Stimulated activated CD4-positive, alpha-beta T cell treated with anti-CD3 and anti-CD28 coated beads, Interleukin-2, amount 100 ng/mL, for 24 hours (primary cell): Measurements from ENCODE around the gene BCL11B.

Experiments
- DNase-seq, 2 donors: peaks; one replicate each; pipeline ENCODE4 v3.0.0-alpha.2; 2020

BCL11B gene

DNA sequence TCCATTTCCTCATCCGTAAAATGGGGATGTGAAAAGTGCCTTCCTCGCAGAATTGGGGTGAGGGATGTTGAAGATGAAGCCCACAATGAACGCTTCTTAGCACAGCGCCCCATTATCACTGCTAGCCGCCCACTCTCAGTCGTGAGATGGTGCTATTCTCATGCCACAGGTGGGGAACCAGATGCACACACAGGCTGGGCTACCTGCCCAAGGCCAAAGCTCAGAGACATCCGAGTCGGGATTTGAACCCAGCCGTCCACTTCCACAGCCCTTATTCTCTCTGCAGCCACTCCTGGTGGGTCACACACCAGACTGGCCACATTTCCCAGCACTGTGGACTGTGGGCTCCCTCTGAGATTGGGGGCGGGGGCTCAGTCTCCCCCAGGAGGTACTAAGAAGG lies 55.8 kb downstream of the BCL11B start:
- no peak for DNase-seq

DNA sequence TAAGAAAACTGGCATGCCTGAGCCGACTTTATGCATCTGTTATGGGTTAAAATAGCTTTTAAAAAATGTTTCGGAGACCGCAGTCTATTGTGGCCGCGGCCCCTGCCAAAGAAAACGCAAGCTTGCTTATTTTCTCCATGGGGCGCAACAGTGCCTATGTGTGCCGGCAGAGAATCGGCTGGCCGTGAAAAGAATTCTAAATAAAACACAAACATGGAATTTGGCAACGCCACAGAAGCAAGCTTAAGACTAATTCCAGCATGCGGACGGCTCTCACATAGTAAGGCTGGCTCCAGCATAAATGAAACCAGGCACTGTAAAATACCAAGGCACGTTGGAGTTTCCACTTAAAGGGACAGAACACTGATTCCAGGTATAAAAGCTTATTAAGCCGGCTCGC lies 56.7 kb downstream of the BCL11B start:
- no peak for DNase-seq

DNA sequence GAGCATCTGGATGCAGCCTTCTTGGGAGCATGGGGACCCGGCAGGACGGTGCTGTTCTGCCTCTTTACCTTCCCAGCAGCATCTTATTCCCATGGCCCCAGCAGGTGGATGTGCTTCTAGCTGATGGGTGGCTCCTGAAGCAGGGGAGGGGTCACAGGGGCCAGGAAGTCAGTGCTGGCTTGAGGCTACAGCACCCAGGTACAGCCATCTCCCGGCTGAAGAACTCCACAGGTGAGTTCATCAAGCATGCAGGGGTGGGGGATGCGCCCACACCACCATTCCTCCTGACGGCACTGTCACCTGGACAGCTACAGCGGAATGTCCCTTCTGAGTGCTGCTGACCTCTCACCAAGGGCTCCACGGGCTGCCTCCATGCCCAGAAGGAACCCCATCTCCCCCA lies 57.3 kb downstream of the BCL11B start:
- DNase-seq: no peak

DNA sequence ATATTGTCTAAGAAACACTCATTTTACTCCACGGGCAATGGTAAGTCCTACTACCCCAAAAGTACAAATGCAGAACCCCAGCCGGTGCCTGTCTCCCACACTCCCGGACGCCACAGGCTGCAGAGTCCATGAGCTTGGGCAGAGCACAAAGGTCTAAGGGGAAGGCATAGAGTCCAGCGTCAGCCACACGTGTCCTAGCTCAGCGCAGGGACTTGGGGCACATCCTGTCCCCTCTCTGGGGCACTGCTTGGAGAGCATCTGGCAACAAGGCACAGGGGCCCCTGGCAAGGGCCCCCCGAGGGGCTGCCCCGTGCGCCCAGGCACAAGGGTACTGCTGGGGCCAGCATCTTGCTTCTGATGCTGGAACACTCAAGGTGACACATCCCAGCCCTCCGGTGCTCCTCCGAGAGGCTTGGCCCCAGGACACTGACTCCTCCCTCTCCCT lies 58.4 kb downstream of the BCL11B start:
- DNase-seq: peak in 1 of 2 donors; percentile 47

DNA sequence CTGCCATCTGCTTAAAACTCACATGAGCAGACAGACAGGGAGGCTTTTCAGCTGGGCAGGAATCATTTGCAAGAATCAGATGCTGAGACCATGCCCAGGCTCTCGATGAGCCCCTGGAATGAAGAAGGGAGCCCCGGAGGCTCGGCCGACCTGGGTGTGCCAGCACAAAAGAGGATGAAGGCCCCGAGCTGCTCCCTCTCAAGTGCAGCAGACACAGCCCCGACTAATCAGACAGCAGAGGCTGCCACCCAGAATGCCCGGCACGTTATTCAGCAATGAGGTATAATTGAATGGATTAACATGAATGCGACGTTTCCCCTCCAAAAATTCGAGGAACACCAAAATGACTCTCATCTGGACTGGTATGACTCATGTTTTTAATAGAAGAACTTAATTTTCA lies 58.9 kb downstream of the BCL11B start:
- DNase-seq: no peak

DNA sequence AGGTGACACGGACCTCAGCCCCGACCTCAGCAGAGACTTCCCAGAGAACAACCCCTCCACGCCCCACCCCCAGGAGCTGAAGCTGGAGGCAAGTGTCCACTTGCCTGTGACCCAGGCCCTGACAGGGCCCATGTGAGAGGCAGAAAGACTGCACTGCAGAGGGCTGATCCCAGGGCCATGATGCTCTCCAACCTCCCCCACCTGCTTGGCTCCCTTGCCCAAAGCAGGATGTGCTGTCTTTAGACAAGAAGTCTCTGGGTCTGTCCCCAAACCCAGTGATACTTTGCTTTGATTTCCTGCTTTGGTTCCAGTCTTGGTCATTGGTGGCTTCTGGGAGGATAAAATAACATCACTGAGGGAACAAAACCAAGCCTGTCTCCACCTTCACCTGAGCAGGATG lies 59.4 kb downstream of the BCL11B start:
- no peak for DNase-seq

DNA sequence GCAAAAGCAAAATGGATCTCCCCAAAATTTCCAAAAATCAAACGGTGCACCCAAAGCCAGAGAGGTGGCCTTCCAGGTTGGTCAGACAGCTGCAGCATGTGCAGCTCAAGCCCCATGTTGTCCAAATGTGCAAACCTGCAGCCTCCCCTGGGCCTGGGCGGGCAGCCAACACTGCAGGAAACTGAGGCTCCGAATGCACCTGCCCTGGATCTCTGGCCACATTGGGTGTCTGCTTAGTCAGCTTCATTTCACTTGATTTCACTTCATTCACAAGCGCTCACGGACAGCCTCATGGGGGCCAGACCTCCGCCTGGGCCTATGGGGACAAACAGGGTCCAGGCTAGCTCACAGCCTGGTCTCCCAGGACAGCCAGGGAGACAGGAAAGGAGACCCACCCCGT lies 59.8 kb downstream of the BCL11B start:
- DNase-seq: no peak

DNA sequence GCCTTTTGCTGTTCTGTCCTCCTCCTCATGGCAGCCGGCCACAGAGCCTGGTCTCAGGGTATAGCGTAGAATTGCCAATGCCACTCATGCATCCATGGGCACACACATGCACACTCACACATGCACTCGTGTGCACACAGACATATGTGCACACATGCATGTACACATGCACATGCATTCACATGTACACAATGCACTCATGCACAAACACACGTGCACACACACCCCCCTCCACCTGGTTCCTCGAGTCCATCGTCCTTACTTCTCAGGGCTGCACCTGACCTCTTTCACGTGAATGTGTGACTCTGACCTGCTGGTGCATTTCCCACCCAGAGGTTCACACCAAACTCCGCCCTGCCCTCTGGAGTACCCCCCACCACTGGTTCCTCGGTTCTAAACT lies 60.6 kb downstream of the BCL11B start:
- no peak for DNase-seq

DNA sequence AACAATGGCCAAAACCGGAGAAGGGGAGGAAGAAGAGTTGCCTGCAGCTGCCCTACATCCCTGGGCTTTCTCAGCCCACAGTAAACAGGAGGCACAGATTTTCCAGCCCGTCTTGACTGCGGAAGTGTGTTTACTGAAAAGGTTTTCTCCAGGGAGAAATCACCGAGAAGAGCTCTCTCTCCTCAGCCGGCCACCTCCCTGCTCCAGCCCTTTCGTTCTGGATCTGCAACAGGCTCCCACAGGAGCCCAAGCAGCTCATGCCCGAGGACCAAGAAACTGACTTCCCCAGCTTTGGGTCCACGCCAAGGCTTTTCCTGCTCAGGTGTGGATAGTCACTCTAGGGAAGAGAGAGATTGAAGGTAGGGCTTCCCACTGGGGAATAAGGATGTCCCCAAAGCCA lies 61.7 kb downstream of the BCL11B start:
- DNase-seq: no peak

DNA sequence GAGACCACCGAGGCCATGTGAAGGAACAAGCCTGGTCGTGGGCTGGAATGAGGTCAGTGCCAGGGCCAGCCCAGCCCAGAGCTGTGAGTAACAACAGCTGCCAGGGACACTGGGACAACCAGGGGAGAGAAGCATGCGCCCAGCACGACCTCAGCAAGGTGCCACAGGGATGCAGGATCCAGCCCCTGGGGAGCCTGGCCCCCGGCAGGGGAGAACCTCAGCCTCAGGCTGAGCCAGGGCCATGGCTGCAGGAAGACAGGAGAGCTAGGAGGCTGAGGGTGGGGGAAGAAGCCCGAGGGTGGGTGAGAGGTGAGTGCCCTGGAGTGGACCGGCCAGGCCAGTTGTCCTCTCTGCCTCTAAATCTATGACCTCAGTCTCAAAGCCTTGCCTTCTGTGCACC lies 62.6 kb downstream of the BCL11B start:
- no peak for DNase-seq

DNA sequence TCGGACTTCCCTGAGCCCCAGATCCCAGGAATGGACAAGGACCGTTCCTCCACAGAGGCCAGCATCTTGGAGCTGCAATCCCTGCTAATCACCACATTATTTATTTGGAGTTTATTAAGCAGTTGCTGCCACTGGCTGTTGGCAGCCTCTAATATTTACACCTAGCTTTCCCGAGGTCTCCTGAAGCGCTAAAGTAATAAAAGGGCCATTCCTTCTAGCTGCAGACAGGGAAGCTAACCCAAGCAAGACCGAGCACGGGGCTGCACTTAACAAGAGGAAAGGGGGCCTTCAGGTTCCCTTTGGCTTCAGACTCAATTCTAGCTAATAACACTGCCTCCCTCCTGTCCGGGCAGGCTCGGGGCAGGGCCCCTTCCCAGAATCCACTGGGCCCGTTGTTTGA lies 63.7 kb downstream of the BCL11B start:
- no peak for DNase-seq

DNA sequence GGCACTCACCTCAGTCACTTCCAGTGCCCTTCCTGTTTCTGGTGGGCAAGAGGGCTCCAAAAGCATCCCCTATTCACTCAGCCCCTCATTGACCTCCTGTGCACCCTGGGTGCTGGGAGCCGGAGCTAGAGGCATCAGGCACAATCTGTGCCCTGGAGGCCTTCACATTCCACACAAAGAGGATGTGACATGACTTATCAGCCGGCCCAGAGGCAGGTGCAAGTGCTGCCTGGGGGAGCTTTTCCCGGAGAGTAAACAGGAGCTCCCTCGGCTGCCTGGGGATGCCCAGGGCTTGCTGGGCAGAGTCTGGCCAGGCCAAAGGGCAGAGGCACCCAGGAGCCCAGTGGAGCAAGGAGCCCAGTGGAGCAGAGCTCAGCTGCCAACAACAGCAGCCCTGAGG lies 64.5 kb downstream of the BCL11B start:
- DNase-seq: no peak

DNA sequence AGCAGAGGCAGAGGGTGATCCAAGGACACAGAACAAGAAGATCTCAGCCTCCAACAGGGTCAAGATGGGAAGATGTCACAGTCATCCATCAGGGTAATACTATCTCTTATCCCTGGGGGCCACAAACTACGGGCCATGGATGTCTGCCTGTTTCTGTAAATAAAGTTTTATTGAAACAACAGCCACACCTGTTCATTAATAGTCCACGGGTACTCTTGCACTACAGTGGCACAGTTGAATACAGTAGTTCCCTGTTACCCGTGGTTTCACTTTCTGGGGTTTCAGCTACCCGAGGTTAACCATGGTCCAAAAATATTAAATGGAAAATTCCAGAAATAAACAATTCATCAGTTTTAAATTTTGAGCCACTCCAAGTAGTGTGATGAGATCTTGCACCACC lies 65.9 kb downstream of the BCL11B start:
- DNase-seq: no peak

DNA sequence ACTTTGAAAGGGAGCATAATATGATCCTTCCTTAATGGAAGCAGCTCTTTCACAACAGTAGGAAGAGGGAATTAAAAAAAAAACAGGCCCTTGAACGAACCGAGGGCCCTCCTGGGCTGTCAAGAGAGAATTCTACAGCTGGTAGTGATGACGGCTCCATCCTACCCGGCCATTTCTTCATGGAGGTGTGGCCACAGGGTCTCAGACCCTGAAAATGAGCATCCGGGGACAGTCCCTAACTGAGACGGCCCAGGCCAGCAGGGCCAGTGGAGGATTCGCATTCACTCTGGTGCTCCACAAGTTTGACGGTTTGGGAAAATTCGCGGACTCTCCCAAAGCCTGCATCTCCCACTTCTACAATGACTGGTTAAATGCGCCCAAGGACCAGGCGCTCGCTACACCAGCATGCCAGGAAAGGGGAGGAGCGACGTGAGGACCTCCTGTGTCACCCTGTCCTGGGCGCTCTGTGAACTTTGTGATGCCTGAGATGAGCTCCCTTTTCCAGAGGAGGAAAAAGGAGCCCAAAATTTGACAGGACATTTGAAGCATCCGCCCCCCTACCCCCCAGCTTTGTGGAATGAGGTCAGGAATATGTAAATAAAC lies 66.8 kb downstream of the BCL11B start:
- DNase-seq: no peak

DNA sequence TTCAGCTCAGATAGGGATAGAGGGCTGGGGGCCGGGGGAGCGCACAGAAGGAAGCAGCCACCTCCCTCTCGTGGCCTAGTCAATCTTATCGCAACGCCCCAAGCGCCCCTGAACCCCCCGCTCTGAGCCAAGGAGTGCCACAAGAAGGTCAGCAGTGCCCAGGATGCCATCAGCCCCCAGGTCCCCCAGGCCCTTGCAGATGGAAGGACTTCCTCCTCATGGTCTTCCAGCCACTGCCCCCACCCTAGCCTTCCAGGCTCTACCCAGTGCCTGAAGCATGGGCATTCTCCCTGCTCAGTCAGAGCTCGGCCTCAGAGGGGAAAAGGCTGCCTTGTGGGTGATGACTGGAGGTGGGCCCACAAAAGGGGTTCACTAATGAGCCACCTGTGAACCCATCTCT lies 68.2 kb downstream of the BCL11B start:
- DNase-seq: no peak

DNA sequence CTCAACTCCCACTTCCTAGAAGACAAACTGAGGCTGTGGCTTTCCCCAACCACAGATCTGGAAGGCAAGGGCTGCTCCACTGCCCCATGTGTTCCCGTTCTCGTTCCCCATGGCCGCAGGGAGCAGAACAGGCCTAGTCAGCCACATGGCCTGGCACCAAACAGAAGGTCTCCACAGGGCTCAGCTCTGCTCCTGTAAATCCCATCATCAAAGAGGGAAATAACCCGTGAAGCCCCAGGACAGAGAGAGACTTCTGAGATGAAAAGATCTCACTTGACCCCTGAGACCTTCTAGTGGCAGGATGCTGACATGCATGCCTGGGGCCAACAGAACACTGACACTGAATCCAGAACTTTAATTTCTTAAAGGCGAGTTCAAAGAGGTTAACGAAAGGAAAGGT lies 68.9 kb downstream of the BCL11B start:
- DNase-seq: no peak

DNA sequence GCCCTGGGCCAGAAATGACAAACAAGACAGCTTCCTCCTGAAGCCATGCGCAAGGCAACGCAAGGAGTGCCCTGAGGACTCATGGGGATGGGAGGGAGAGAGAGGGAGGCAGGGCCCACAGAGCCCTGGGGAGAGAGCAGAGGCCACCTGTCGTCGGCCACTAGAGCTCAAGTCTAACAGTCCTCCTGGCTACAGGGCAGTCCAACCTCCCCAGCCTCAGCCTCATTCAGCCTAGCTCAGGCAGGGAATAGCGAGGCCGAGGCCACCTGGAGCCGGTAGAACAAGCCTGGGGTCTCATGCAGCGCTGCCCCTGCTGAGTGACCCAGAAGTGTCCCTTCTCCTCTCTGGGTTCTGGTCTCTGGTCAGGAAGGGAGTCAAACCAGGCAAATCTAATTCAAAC lies 69.5 kb downstream of the BCL11B start:
- DNase-seq: no peak

DNA sequence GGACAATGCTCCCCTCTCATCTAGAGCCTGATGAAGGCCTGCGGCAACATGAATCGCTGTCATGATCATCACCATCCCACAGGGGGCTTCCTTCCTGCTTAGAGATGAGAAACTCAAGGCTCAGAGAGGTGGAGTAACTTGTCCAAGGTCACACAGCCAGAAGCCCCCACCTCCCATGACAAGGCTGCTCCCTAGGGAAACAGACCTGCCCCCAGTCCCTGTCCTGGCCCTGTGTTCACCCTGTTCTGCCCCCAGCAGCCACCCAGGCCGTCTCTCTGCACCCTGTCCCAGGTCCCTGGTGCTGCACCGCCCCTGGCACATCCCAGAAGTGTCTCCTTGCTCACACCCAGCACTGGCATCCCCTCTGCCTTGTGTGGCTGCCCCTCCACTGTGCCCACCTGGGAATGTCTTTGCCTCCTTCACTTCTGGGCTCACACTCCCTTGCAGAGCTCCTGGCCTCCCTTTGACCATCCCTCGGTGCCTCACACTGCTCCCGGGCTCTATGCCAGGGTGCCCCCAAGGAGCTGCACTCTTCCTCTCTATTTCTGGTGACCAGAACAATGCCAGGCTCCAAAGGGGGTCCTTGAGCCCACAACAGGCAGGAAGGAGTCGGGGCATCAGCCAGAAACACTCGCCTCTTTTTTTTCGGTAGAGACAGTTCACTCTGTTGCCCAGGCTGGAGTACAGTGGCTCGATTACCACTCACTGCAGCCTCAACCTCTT lies 70.5 kb downstream of the BCL11B start:
- DNase-seq: no peak

DNA sequence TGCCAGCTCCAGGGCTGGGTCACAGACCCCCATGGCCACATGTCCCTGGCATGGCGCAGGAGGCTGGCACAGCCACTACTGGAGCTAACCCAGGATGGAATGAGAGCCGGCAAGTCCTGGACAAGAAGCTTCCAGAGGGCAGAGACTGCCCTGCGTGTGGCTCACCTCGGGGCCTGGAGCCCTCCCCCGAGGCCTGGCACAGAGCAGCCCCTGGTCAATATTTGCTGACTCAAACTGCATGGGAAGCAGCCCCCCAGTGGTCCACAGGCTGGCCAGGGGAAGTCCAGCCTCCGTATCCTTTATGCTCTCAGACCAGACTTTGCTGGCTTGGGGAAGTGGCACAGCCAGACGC lies 71.4 kb downstream of the BCL11B start:
- DNase-seq: no peak

DNA sequence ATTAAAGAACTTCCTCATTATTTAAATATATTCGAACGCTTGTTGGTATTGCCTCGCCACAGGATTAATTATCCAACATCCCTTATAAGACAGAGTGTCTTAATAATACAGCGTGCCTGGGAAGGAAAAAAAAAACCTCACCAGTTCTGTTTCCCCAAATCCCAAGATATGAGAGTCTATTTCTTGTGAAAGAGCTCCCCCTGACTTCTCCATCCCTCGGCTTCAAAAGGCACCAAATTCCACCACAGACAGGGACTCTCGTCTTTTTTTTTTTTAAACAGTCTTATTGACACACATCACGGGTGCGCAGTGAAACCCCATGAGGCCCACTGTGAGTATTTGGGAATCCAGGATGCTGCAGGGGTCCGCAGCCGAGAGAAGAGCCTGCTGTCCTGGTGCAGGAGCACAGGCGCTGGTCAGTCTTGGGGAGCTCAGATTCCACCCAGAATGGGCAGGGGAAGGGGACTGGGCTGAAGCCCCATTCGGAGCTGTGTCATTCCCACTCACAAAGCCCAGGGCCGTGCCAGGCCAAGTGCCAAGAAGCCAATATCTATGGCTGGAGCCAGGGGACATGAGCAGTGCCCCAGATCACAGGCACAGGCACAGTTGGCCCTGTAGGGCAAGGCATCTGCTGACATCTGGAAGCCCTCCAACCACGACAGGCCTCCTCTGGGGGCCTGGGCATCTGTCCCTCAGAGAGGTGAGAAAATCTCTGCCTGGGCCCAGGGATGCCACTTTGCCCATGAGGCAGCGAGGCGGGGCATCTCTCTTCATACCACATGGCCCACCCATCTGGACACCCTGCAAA lies 71.9 kb downstream of the BCL11B start:
- DNase-seq: no peak

DNA sequence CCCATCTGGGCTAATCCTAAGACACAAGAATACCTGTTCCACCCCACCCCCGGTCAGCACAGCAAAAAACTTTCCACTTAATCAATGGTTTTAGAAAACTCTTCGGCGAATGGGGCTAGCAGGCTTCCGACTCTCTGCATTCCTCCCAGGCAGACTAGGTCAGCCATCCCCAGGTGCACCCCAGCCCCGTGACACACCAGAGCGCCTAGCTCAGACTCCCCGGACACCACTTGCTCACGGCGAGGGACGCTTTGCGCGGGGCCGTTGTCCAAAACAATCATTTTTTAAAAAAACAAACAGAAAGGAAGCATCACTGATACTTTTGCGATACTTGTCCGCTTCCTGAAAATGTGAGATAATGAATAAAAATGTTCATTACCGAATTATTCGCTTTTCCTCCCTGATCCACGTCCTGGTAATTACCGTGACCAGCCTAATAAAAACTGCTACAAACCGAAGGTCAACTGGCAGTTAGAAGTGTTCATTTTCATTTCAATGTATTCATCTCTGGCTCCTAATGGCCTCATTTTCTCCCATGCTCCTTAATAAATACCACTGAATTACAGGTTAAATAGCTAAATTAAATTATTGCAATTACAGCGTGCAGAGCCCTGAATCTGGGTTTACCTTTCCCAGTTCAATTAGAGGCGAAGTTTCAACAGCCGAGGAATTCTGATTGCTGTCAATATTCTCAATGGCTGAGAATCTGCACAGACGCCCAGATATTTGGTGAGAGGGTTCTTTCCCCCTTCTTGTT lies 73.1 kb downstream of the BCL11B start:
- no peak for DNase-seq

DNA sequence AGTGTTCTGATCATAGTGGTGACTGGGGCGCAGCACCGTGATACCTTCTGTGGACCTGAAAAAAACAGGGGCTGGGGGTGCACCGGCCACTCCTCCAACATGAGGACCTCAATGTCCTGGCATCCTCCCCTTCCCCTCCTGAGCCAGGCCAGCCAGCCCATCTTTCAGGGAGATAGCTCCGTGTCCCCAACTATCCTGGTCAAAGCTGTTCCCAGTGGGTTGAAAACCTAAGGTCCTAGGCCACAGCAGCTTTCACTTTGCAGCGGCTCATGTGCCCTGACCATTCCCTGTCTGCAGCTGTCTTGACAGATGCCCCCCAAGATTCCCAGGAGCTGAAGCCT lies 75.7 kb downstream of the BCL11B start:
- DNase-seq: no peak

DNA sequence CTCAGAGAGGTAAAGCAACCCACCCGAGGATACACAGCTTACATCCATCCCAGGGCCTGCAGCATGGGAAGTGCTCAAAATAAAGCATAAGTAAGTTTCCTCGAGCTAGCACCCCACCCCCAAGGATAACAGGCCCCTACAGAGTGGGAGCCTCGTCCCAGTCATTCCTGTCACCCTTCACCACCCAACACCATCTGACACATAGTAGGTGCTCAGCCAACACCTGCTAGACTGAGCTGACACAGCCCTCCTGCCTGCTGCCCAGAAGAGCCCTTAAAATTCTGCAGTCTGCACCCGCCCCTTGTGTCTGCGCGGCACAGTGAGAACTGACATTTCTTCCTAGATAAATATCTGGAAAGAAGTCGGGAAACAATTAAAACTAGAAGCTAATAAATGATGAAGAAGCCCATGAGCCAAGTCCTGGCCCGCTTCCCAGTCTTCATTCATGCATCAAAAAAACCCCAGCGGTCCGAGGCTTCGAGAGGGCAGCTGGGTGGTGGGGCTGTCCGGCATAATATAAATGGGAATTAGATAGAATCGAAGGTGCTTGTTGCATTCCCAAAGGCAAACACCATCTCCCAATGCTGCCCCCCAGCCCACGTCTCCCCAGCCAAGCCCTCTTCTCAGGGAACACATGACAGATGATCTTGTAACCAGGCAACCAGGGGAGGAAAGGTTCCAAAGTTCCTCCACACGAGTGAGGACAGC lies 76.2 kb downstream of the BCL11B start:
- DNase-seq: no peak
